Measurements from ENCODE around the gene DDX56.

Gene DDX56

GRCh38 chr7:44539669-44540506, 33.8 kb downstream of the DDX56 start:
- Histone ChIP-seq H3K4me1 (ENCODE audit: insufficient read depth, poor library complexity, severe bottlenecking) (peaks cover 19% of the 10 kb centered on the region), H3K4me3 (ENCODE audit: severe bottlenecking) (no peak overlapping the region), H3K9me3 (ENCODE audit: severe bottlenecking) (no peaks in the 10 kb centered on the region), H3K36me3 (ENCODE audit: low read depth) (no peaks in the 10 kb centered on the region), H3K27me3 (ENCODE audit: insufficient read depth, poor library complexity, severe bottlenecking) (no peaks in the 10 kb centered on the region), H3K27ac (ENCODE audit: poor library complexity, severe bottlenecking) (no peak overlapping the region)
- TF ChIP-seq, protein P1, sequence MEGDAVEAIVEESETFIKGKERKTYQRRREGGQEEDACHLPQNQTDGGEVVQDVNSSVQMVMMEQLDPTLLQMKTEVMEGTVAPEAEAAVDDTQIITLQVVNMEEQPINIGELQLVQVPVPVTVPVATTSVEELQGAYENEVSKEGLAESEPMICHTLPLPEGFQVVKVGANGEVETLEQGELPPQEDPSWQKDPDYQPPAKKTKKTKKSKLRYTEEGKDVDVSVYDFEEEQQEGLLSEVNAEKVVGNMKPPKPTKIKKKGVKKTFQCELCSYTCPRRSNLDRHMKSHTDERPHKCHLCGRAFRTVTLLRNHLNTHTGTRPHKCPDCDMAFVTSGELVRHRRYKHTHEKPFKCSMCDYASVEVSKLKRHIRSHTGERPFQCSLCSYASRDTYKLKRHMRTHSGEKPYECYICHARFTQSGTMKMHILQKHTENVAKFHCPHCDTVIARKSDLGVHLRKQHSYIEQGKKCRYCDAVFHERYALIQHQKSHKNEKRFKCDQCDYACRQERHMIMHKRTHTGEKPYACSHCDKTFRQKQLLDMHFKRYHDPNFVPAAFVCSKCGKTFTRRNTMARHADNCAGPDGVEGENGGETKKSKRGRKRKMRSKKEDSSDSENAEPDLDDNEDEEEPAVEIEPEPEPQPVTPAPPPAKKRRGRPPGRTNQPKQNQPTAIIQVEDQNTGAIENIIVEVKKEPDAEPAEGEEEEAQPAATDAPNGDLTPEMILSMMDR (IDR thresholded peaks at IDR 0.05; ENCODE audit: poor library complexity, severe bottlenecking) = no peak
- no peak for ATAC-seq (ENCODE audit: low read depth)
- no peak for DNase-seq (ENCODE audit: low spot score)

DNA sequence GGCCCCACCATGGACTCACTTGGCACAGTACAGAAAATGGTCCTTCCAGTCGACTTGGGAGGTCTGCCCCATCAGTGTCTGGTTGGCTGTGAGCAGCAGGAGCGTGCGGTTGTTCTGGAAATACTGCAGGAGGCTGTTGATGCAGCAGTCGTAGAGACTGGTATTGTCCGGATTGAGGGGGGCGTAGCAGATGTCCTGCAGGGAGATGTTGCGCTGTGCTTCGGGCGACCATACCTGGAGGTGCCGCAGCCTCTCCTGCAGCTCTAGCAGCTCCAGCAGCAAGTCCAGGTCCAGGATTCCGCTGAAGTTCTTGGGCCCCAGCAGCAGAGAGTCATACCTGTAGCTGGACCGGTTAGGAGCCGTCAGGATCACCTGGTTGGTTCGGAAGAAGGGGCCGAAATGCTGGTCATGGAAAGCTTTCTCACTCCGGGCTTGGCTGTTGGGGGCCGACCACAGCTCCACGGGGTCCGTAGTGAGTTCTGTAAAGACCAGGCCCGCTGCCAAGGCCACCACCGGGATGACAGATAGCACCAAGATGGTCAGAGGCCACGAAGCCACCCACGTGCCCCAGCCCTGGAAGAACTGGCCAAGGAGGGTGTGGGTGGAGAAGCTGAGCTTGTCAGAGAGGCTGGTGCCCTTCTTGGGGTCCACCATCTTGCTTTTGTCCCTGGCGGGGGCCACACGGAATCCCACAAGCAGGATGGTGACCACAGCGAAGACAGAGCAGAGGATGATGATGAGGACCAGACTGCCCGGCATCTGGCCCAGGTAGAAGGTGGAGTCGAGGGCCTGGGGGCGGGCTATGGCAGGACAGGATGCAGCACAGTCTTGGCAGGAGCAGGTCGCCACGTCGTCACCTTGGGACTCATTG, 34.7 kb downstream of the DDX56 start:
- H3K4me1 ChIP-seq (ENCODE audit: insufficient read depth, poor library complexity, severe bottlenecking) = peaks cover 12% of the 10 kb centered on the region
- no peaks in the 10 kb centered on the region for H3K27me3 ChIP-seq (ENCODE audit: insufficient read depth, poor library complexity, severe bottlenecking)
- ATAC-seq (ENCODE audit: low read depth) (no peak), DNase-seq (ENCODE audit: low spot score) (no peak)
- TF ChIP-seq, protein P1 (IDR thresholded peaks at IDR 0.05; ENCODE audit: poor library complexity, severe bottlenecking) = no peak
- H3K9me3 ChIP-seq (ENCODE audit: severe bottlenecking) = no peaks in the 10 kb centered on the region
- H3K27ac ChIP-seq (ENCODE audit: poor library complexity, severe bottlenecking) = no peak overlapping the region
- H3K36me3 ChIP-seq (ENCODE audit: low read depth) = no peaks in the 10 kb centered on the region
- no peak overlapping the region for H3K4me3 ChIP-seq (ENCODE audit: severe bottlenecking)

- Histone ChIP-seq H3K4me3 (ENCODE audit: severe bottlenecking) (no peak overlapping the region), H3K27me3 (ENCODE audit: insufficient read depth, poor library complexity, severe bottlenecking) (no peaks in the 10 kb centered on the region), H3K36me3 (ENCODE audit: low read depth) (no peaks in the 10 kb centered on the region), H3K27ac (ENCODE audit: poor library complexity, severe bottlenecking) (no peak overlapping the region), H3K9me3 (ENCODE audit: severe bottlenecking) (no peaks in the 10 kb centered on the region), H3K4me1 (ENCODE audit: insufficient read depth, poor library complexity, severe bottlenecking) (peaks cover 5% of the 10 kb centered on the region)
- TF ChIP-seq, protein P1 (IDR thresholded peaks at IDR 0.05; ENCODE audit: poor library complexity, severe bottlenecking) = no peak
- ATAC-seq (ENCODE audit: low read depth) (no peak), DNase-seq (ENCODE audit: low spot score) (no peak)
Measured at GRCh38 chr7:44538093-44538797, 35.5 kb downstream of the DDX56 start.

DNA sequence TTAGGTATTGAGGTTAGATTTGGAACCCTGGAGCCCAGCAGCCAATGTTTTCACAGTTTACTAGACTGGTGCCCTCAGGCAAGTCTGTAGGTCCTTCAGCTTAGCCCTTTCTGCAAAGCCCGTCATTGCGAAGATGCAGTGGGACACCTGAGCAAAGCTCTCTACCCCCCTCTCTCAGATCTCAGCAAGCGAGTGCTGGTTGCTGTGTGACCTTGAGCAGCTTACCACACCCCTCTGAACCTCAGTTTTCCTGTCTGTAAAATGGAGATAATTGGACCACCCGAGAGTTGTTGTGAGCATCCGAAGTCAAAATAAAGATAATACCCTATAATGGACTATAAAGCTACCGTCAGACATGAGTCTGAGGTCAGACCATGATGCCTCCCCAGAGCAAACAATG, 36.3 kb downstream of the DDX56 start:
- Histone ChIP-seq H3K27ac (ENCODE audit: poor library complexity, severe bottlenecking) (no peak overlapping the region), H3K9me3 (ENCODE audit: severe bottlenecking) (no peaks in the 10 kb centered on the region), H3K27me3 (ENCODE audit: insufficient read depth, poor library complexity, severe bottlenecking) (no peaks in the 10 kb centered on the region), H3K4me1 (ENCODE audit: insufficient read depth, poor library complexity, severe bottlenecking) (no peaks in the 10 kb centered on the region), H3K36me3 (ENCODE audit: low read depth) (no peaks in the 10 kb centered on the region), H3K4me3 (ENCODE audit: severe bottlenecking) (no peak overlapping the region)
- TF ChIP-seq, protein P1 (IDR thresholded peaks at IDR 0.05; ENCODE audit: poor library complexity, severe bottlenecking) = no peak
- DNase-seq (ENCODE audit: low spot score) = no peak
- no peak for ATAC-seq (ENCODE audit: low read depth)

All from RWPE2 (cell line).